ENCODE data around the gene CPXCR1.

GRCh38 chrX:88735835-88736234, 11.2 kb upstream of the CPXCR1 start:
- TF ChIP-seq POLR2A (IDR thresholded peaks at IDR 0.05) (no peak), CTCF (IDR thresholded peaks at IDR 0.05) (no peak)

Measured in lower leg skin (tissue), 3 donors.